WERI-Rb-1 (cell line): ENCODE data around the gene CCR8.
"Not testable (repeated sequence)": the region's sequence is repeated elsewhere in the genome, so short reads cannot be mapped to it uniquely, and the experiment has no call there.

Source experiments
- DNase-seq: peaks from one replicate; pipeline ENCODE4 v3.0.0-alpha.2; 2020
- H3K27ac ChIP-seq: fragments of 250-450 bp; sonication (Bioruptor Pico); 2 replicates; pipeline ENCODE4 v1.5.1; 2020; ENCODE audit warnings: mild to moderate bottlenecking, moderate library complexity
- H3K27me3 ChIP-seq: fragments of 250-450 bp; sonication (Bioruptor Pico); 2 replicates; pipeline ENCODE4 v1.5.1; 2021; ENCODE audit warnings: mild to moderate bottlenecking, low read depth, moderate library complexity; ENCODE audit not compliant: insufficient read depth, severe bottlenecking
- H3K36me3 ChIP-seq: fragments of 250-450 bp; sonication (Bioruptor Pico); 2 replicates; pipeline ENCODE4 v1.5.1; 2020; ENCODE audit warnings: mild to moderate bottlenecking, moderate library complexity
- H3K4me3 ChIP-seq: 2 replicates; pipeline ENCODE4 v1.5.1; 2011; ENCODE audit warnings: low read depth, mild to moderate bottlenecking, control low read depth, low read length
- H3K9me3 ChIP-seq: fragments of 250-450 bp; sonication (Bioruptor Pico); 2 replicates; pipeline ENCODE4 v1.5.1; 2021; ENCODE audit warnings: mild to moderate bottlenecking, moderate library complexity; ENCODE audit not compliant: severe bottlenecking
- TF ChIP-seq, protein P1 (sequence below): IDR thresholded peaks from 2 replicates; pipeline ENCODE4 v1.5.1; 2011; ENCODE audit warnings: low read depth, mild to moderate bottlenecking, control low read depth, inconsistent platforms, low read length

CCR8 gene

DNA sequence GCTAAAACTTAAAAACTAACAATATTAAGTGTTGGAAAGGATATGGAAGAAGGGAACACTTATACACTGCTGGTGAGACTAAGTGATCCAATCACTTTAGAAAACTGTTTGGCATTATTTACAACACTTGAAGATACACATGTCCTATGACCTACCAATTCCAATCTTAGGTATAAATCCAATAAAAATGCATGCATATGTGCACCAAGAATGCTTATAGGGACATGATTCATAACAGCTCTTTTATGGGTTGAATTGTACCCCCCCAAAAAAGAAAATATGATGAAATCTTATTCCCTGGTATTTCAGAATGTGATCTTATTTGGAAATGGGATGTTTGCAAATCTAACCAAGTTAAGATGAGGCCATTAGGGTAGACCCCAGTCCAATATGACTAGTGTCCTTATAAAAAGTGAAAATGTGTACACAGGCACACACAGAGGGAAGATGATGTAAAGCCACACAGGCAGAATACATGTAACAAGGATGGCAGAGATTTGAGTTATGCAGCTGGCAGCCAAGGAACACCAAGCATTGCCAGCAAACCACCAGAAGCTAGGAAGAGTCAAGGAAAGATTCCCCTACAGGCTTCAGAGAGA, 15.3 kb downstream of the CCR8 start:
- TF ChIP-seq, protein P1, sequence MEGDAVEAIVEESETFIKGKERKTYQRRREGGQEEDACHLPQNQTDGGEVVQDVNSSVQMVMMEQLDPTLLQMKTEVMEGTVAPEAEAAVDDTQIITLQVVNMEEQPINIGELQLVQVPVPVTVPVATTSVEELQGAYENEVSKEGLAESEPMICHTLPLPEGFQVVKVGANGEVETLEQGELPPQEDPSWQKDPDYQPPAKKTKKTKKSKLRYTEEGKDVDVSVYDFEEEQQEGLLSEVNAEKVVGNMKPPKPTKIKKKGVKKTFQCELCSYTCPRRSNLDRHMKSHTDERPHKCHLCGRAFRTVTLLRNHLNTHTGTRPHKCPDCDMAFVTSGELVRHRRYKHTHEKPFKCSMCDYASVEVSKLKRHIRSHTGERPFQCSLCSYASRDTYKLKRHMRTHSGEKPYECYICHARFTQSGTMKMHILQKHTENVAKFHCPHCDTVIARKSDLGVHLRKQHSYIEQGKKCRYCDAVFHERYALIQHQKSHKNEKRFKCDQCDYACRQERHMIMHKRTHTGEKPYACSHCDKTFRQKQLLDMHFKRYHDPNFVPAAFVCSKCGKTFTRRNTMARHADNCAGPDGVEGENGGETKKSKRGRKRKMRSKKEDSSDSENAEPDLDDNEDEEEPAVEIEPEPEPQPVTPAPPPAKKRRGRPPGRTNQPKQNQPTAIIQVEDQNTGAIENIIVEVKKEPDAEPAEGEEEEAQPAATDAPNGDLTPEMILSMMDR, result no peak
- H3K27ac ChIP-seq, result no peak overlapping the region
- no peaks in the 10 kb centered on the region for H3K36me3 ChIP-seq
- no peaks in the 10 kb centered on the region for H3K9me3 ChIP-seq
- DNase-seq, result no peak
- no peak overlapping the region for H3K4me3 ChIP-seq
- H3K27me3 ChIP-seq, result no peaks in the 10 kb centered on the region

DNA sequence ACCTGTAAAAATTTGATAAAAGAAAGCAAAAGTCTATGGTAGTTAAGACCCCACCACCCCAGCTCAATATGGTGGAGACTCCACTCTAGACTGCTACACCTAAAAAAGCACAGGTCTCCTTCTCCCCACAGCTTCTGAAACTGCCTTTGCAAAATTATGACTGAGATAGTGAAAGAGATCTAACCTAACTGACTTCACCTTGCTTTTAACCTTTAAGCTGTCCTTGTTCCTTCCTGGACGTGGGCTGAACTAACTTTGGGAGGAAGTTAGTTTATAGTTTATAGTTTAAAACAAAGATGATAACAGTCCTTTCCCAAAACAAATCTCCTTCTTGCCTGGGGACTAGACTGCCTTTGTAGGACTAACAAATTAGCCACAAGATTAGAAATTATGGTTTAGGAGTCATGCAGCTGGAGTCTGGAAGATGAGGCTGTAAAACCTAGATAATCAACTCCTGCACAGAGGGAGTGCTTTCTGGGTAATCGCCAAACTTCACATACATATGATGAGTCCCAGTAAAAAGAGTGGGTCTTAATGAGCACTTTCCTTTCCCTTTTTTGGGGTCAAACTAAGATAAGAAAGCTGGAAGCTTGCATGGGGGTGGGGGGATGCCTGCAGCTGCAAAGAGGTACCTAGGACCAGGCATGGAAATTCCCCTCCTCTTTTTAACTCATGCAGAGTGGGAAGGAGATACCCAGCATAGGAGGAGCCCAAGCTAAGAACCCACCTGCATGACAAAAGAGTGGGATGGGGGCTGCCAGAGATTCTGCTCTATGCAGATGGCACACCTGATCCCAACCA, 17.5 kb downstream of the CCR8 start:
- Histone ChIP-seq H3K27me3 (no peaks in the 10 kb centered on the region), H3K36me3 (no peaks in the 10 kb centered on the region), H3K27ac (no peak overlapping the region), H3K4me3 (no peak overlapping the region), H3K9me3 (no peaks in the 10 kb centered on the region)
- TF ChIP-seq, protein P1, result no peak
- no peak for DNase-seq

DNA sequence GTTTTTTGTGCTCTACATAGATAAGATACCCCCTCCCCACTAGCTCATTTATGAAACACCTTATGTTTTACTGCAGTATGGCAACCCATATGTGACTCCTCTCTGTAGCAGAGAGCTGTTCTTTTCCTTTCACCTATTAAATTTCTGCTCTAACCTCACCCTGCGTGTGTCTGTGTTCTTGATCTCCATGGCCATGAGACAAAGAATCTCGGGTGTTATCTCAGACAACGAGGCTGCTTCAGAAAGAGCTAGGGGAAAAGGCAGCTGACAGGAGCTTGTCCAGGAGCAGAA, 18.0 kb downstream of the CCR8 start:
- no peaks in the 10 kb centered on the region for H3K9me3 ChIP-seq
- H3K4me3 ChIP-seq, result no peak overlapping the region
- H3K36me3 ChIP-seq, result no peaks in the 10 kb centered on the region
- no peak for DNase-seq
- no peak overlapping the region for H3K27ac ChIP-seq
- TF ChIP-seq, protein P1, result no peak
- H3K27me3 ChIP-seq, result no peaks in the 10 kb centered on the region

DNA sequence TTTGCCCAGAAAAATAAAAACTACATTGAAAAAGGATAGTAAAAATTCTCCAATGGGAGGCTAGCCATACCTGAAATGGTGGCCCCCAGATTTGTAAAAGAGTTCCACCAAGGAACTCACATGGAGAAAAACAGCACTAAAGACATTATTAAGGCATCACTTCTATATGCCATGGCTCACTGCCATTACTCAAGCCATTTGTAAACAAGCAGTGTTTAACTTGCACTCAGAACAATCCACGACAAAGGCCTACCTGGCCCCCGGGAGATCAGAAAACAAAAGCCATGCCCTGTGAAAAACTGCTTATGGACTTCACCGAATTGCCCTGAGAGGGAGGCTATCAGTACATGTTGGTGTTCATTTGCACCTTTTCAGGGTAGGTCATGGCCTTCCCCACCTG, 19.6 kb downstream of the CCR8 start:
- DNase-seq, result no peak
- H3K9me3 ChIP-seq, result no peaks in the 10 kb centered on the region
- no peak overlapping the region for H3K27ac ChIP-seq
- no peak overlapping the region for H3K4me3 ChIP-seq
- TF ChIP-seq, protein P1, result no peak
- H3K36me3 ChIP-seq, result no peaks in the 10 kb centered on the region
- H3K27me3 ChIP-seq, result no peaks in the 10 kb centered on the region

DNA sequence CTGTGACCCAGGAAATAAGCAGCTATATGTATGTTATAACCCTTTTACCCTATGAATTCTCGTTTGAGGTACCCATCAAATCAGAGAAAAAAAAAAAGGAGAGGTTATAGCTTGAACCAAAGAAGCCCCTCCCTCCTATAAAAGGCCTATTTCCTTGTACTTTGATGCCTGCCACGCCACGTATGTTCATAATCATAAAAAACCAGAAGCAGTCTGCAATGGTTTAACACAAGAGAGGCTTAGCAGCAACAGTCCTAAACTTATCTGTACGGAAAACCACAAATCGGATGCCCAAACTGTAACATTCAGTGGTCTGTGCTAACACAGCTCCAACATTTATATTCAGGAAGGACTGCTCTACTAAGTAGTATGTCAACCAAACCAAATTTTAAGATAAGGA, 21.2 kb downstream of the CCR8 start:
- TF ChIP-seq, protein P1, result no peak
- H3K36me3 ChIP-seq, result no peaks in the 10 kb centered on the region
- DNase-seq, result no peak
- no peaks in the 10 kb centered on the region for H3K9me3 ChIP-seq
- no peak overlapping the region for H3K27ac ChIP-seq
- H3K27me3 ChIP-seq, result no peaks in the 10 kb centered on the region
- no peak overlapping the region for H3K4me3 ChIP-seq

DNA sequence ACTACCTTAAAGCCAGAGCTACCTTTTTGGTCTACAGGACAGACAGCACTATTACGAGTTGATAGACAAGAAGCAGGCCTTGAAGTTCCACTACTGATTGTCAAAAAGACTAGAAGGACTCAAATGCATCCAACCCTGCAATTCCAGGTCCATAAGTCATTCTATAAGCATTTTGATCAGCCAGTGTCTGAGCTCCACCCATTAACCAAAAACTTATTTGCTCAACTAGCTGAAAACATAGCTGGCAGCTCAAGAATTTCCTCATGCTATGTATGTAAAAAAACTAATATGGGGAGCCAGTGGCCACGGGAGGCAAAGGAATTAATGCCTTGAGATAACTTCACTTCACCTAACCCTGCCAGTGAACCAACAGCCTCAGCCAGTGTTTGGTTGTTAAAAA, 21.6 kb downstream of the CCR8 start:
- not testable (repeated sequence) for H3K27me3 ChIP-seq, H3K9me3 ChIP-seq, H3K36me3 ChIP-seq, H3K27ac ChIP-seq, DNase-seq, H3K4me3 ChIP-seq

DNA sequence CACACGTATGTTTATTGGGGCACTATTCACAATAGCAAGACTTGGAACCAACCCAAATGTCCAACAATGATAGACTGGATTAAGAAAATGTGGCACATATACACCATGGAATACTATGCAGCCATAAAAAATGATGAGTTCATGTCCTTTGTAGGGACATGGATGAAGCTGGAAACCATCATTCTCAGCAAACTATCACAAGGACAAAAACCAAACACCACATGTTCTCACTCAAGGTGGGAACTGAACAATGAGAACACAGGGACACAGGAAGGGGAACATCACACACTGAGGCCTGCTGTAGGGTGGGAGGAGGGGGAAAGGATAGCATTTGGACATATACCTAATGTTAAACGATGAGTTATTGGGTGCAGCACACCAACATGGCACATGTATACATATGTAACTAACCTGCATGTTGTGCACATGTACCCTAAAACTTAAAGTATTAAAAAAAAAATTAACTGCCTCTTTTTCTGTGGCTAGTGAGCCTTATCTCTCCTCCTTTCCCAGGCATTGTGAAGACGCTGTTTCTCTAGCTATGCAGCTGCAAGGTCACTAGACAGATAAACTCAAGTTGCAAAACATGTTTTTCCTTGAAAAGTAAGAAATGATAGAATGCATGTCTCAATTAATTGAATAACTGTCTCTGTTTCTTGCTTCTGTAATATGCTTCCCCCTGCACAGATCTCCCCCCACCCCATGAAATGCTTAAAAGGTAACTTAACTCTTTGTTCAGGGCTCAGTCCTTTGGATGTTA, 23.8 kb downstream of the CCR8 start:
- H3K27ac ChIP-seq, H3K36me3 ChIP-seq, H3K9me3 ChIP-seq, H3K4me3 ChIP-seq, H3K27me3 ChIP-seq, DNase-seq: not testable (repeated sequence)
